Esophagus muscularis mucosa (tissue), 3 donors: ENCODE measurements around the gene F9.

Source experiments
- POLR2A ChIP-seq: fragments of 450-650 bp; IDR thresholded peaks from one replicate; pipeline ENCODE4 v1.6.1; 2017; ENCODE audit warnings: antibody characterized with exemption, moderate library complexity, mild to moderate bottlenecking, low read depth
- POLR2AphosphoS5 ChIP-seq, 2 donors: sonication (generic); formaldehyde crosslinking; IDR thresholded peaks; one replicate each; pipeline ENCODE4 v1.6.1; 2017; ENCODE audit warnings: antibody characterized with exemption in 2 of 2
- TF ChIP-seq, protein P1 (sequence below), 3 experiments: fragments of 200-600 bp in 2 of 3; fragments of 450-650 bp in 1 of 3; sonication (generic) in 2 of 3; IDR thresholded peaks; one replicate each; pipeline ENCODE4 v1.5.1; 2017 to 2019; ENCODE audit warnings: antibody characterized with exemption in 3 of 3, mild to moderate bottlenecking in 2 of 3, moderate library complexity in 1 of 3

DNA sequence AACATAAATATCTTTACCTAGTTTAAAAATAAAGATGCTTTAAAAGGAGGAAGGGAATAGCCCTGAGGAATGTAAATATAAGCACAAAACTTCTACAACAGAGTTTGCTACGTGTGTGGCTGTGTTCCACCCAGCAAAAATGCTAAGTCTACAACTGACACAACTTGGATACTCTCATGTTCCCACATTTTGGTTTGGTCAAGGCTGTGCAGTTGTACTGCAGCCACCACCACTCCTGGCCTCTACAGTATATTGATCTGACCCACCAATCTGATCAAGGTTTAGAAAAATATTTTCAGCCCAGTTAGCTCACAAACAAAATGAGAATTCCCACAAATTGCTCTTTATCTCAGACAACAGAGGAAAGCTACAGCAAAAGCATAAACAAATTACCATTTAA lies 12.1 kb downstream of the F9 start:
- TF ChIP-seq POLR2A (no peak), POLR2AphosphoS5 (IDR thresholded peaks at IDR 0.05) (no peak)
- TF ChIP-seq, protein P1, sequence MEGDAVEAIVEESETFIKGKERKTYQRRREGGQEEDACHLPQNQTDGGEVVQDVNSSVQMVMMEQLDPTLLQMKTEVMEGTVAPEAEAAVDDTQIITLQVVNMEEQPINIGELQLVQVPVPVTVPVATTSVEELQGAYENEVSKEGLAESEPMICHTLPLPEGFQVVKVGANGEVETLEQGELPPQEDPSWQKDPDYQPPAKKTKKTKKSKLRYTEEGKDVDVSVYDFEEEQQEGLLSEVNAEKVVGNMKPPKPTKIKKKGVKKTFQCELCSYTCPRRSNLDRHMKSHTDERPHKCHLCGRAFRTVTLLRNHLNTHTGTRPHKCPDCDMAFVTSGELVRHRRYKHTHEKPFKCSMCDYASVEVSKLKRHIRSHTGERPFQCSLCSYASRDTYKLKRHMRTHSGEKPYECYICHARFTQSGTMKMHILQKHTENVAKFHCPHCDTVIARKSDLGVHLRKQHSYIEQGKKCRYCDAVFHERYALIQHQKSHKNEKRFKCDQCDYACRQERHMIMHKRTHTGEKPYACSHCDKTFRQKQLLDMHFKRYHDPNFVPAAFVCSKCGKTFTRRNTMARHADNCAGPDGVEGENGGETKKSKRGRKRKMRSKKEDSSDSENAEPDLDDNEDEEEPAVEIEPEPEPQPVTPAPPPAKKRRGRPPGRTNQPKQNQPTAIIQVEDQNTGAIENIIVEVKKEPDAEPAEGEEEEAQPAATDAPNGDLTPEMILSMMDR (IDR thresholded peaks at IDR 0.05) = no peak
